NOMO-1 (cell line): ENCODE results near the gene CUL1.

Experiments
- DNase-seq, 2 experiments: peaks; one replicate each; lab custom pipeline; 2025; ENCODE audit not compliant: unreplicated experiment in 2 of 2; lab: John Stamatoyannopoulos, UW

Gene CUL1

GRCh38 chr7:148698397-148699023 lies at the start of gene CUL1:
CUL1 (plus strand) TSS chr7:148698903; CDS start chr7:148730123, 31,220 bp downstream.
- DNase-seq = peak; percentile 17 to 50

- no peak for DNase-seq
These were observed 48.4 kb upstream of the CUL1 start for GRCh38 chr7:148650232-148650858.

- no peak for DNase-seq
These were observed 45.9 kb upstream of the CUL1 start for GRCh38 chr7:148652773-148653172.

GRCh38 chr7:148657929-148658328 lies 40.8 kb upstream of the CUL1 start:
- no peak for DNase-seq

- no peak for DNase-seq
These were observed 37.2 kb upstream of the CUL1 start for GRCh38 chr7:148661471-148661870.

- DNase-seq = no peak
These were observed 36.1 kb upstream of the CUL1 start for GRCh38 chr7:148662646-148663045.

GRCh38 chr7:148664324-148664723 lies 34.4 kb upstream of the CUL1 start:
- DNase-seq = no peak

GRCh38 chr7:148665221-148665620 lies 33.5 kb upstream of the CUL1 start:
- no peak for DNase-seq

- DNase-seq = no peak
These were observed 28.8 kb upstream of the CUL1 start for GRCh38 chr7:148669927-148670326.

- DNase-seq = no peak
These were observed 28.3 kb upstream of the CUL1 start for GRCh38 chr7:148670374-148670773.

GRCh38 chr7:148670807-148671206 lies 27.9 kb upstream of the CUL1 start:
- DNase-seq = no peak

- DNase-seq = no peak
These were observed 26.7 kb upstream of the CUL1 start for GRCh38 chr7:148672041-148672440.

GRCh38 chr7:148674689-148675088 lies 24.0 kb upstream of the CUL1 start:
- DNase-seq = no peak

- DNase-seq = no peak
These were observed 22.4 kb upstream of the CUL1 start for GRCh38 chr7:148676291-148676690.

GRCh38 chr7:148681821-148682220 lies 16.9 kb upstream of the CUL1 start:
- no peak for DNase-seq

- no peak for DNase-seq
These were observed 14.3 kb upstream of the CUL1 start for GRCh38 chr7:148684289-148684830.

GRCh38 chr7:148686312-148686937 lies 12.3 kb upstream of the CUL1 start:
- no peak for DNase-seq

- DNase-seq = no peak
These were observed 11.1 kb upstream of the CUL1 start for GRCh38 chr7:148687555-148687954.

GRCh38 chr7:148688526-148688925 lies 10.2 kb upstream of the CUL1 start:
- DNase-seq = no peak

GRCh38 chr7:148693651-148694050 lies 5.1 kb upstream of the CUL1 start:
- no peak for DNase-seq

- no peak for DNase-seq
These were observed 4.1 kb upstream of the CUL1 start for GRCh38 chr7:148694631-148695030.

GRCh38 chr7:148695953-148696352 lies 2.8 kb upstream of the CUL1 start:
- no peak for DNase-seq
